ENCODE measurements around the gene OR8A1. TPM values are rescaled to one million over a fixed set of nuclear protein-coding genes. Genes with fewer than 3 reads are reported as not detected.

OR8A1 gene
- total RNA-seq, 2 experiments from 2014 or later: not detected

DNA sequence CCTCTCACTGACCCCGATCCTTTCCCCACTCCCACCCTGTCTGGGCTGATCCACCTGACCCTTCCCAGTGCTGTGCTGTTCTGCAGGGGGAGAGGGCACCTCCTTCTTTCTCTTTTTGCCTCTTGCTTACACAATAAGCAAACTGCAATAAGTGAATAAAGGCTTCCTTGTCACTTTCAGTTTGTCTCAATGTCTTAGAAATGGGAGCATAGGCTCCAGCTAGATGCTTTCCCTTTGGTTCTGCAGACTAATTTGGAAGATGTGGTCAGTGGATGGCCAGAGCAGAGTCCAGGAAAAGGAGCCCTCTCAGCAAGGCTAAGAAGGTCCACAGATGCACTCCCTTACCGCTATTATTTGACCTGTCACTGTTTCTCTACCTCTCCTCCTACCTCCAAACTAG, 35.7 kb upstream of the OR8A1 start:
- H3K79me2 ChIP-seq (ENCODE audit: insufficient read depth, low read depth, low read length): no peaks in the 10 kb centered on the region
- no peaks in the 10 kb centered on the region for H3K9me3 ChIP-seq (ENCODE audit: low read length)
- BruUV-seq (replicated peaks): no TSS peak
- no peaks in the 10 kb centered on the region for H3K9me2 ChIP-seq (ENCODE audit: insufficient read depth, low read length)
- H3K4me2 ChIP-seq (ENCODE audit: low read length): no peak overlapping the region
- no peaks in the 10 kb centered on the region for H4K20me1 ChIP-seq (ENCODE audit: insufficient read depth, low read length)
- no peak overlapping the region for H2AFZ ChIP-seq (ENCODE audit: low read length)
- H3K4me3 ChIP-seq (ENCODE audit: low read depth, low read length, poor library complexity, severe bottlenecking): no peak overlapping the region
- no peaks in the 10 kb centered on the region for H3K4me1 ChIP-seq (ENCODE audit: insufficient read depth, low read length, poor library complexity, severe bottlenecking)
- H3K36me3 ChIP-seq (ENCODE audit: insufficient read depth, low read length): no peaks in the 10 kb centered on the region
- TF ChIP-seq, protein P1, sequence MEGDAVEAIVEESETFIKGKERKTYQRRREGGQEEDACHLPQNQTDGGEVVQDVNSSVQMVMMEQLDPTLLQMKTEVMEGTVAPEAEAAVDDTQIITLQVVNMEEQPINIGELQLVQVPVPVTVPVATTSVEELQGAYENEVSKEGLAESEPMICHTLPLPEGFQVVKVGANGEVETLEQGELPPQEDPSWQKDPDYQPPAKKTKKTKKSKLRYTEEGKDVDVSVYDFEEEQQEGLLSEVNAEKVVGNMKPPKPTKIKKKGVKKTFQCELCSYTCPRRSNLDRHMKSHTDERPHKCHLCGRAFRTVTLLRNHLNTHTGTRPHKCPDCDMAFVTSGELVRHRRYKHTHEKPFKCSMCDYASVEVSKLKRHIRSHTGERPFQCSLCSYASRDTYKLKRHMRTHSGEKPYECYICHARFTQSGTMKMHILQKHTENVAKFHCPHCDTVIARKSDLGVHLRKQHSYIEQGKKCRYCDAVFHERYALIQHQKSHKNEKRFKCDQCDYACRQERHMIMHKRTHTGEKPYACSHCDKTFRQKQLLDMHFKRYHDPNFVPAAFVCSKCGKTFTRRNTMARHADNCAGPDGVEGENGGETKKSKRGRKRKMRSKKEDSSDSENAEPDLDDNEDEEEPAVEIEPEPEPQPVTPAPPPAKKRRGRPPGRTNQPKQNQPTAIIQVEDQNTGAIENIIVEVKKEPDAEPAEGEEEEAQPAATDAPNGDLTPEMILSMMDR (conservative IDR thresholded peaks at IDR 0.05; ENCODE audit: low read length): no peak
- no peak for TF ChIP-seq EZH2phosphoT487 (IDR thresholded peaks at IDR 0.05; ENCODE audit: borderline replicate concordance, low read depth, low read length)
- ChIA-PET POLR2A (interaction anchor here (1.8 kb wide), 1 partner anchor 10 kb away, joined by 4 read pairs; no protein-coding TSS in a partner anchor), CTCF (ENCODE audit: unreplicated experiment) (no interaction called here)
- no peak for DNase-seq (ENCODE audit: low spot score)
- no peak overlapping the region for H3K27ac ChIP-seq (ENCODE audit: low read depth, low read length, poor library complexity, severe bottlenecking)
- intact Hi-C loops (cut with micrococcal nuclease; ENCODE audit: unreplicated experiment): no loop called here

DNA sequence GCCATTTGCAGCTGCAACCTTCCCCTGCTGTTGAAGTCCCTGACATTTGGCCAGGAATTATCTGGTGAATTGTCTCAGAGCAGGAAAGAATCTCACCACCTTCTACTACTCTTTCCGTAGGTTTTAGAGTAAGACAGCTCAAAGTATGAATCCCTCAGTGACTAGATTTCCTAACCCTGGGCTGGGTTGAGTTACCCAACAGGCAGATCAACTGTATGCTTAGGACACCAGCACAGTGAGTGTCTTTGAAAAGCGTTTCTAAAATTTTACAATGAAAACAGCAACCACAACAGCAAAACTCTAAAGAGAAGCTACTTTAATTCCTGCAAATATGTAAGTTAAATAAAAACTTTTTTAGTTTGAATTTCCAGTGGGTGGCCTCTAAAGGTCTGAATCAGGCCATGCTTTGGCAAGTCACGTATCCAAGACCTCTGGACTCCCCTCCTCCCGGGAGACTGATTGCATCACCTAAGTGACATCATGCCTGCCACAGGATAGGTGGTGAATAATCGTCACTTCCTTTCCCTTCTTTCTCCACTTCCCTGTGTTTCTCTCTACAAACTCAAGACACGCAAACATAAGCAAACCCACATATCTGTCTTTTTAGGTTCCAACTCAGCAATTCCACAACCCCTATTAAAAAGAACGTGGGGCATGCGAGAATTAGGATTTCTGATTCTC, 34.1 kb upstream of the OR8A1 start:
- DNase-seq (ENCODE audit: low spot score): no peak

More for the DNA sequence above, 34.1 kb upstream of the OR8A1 start:
- Histone ChIP-seq H3K79me2 (ENCODE audit: insufficient read depth, low read depth, low read length) (no peaks in the 10 kb centered on the region), H4K20me1 (ENCODE audit: insufficient read depth, low read length) (no peaks in the 10 kb centered on the region), H2AFZ (ENCODE audit: low read length) (no peak overlapping the region), H3K4me1 (ENCODE audit: insufficient read depth, low read length, poor library complexity, severe bottlenecking) (no peaks in the 10 kb centered on the region), H3K27ac (ENCODE audit: low read depth, low read length, poor library complexity, severe bottlenecking) (no peak overlapping the region), H3K9me2 (ENCODE audit: insufficient read depth, low read length) (no peaks in the 10 kb centered on the region), H3K4me2 (ENCODE audit: low read length) (no peak overlapping the region), H3K36me3 (ENCODE audit: insufficient read depth, low read length) (no peaks in the 10 kb centered on the region), H3K4me3 (ENCODE audit: low read depth, low read length, poor library complexity, severe bottlenecking) (no peak overlapping the region), H3K9me3 (ENCODE audit: low read length) (no peaks in the 10 kb centered on the region)
- ChIA-PET CTCF (ENCODE audit: unreplicated experiment) (no interaction called here), POLR2A (interaction anchor here (1.1 to 1.8 kb wide), 2 partner anchors 9 to 17 kb away, joined by 3 to 4 read pairs; no protein-coding TSS in a partner anchor)
- TF ChIP-seq, protein P1 (conservative IDR thresholded peaks at IDR 0.05; ENCODE audit: low read length): no peak
- TF ChIP-seq EZH2phosphoT487 (IDR thresholded peaks at IDR 0.05; ENCODE audit: borderline replicate concordance, low read depth, low read length): no peak
- intact Hi-C loops (cut with micrococcal nuclease; ENCODE audit: unreplicated experiment): no loop called here
- no TSS peak for BruUV-seq (replicated peaks)
